HFF-Myc (cell line): Measurements from ENCODE around the gene REEP6.
"Not testable (repeated sequence)": the region's sequence is repeated elsewhere in the genome, so short reads cannot be mapped to it uniquely, and the experiment has no call there.

Experiments used
- DNase-seq: peaks from one replicate; pipeline ENCODE4 v3.0.0-alpha.2; 2011; ENCODE audit warnings: low read depth; ENCODE audit errors: extremely low read depth
- H3K4me3 ChIP-seq: replicated peaks from 2 replicates; pipeline ENCODE4 v1.5.1; 2011; ENCODE audit warnings: low read depth, mild to moderate bottlenecking, control low read depth, low read length
- CTCF ChIP-seq: IDR thresholded peaks from 2 replicates; pipeline ENCODE4 v1.5.1; 2012; ENCODE audit warnings: mild to moderate bottlenecking, low read depth, low read length, control low read depth; ENCODE audit errors: missing control alignments

Gene REEP6

GRCh38 chr19:1474765-1475351 is 16.1 kb upstream of the REEP6 start:
- no peak overlapping the region for H3K4me3 ChIP-seq
- TF ChIP-seq CTCF = no peak
- DNase-seq = no peak

GRCh38 chr19:1475751-1476437 is 15.1 kb upstream of the REEP6 start:
- TF ChIP-seq CTCF = no peak
- no peak for DNase-seq

GRCh38 chr19:1477056-1477455 is 13.9 kb upstream of the REEP6 start:
- not testable (repeated sequence) for H3K4me3 ChIP-seq, DNase-seq

More at GRCh38 chr19:1475751-1476437, 15.1 kb upstream of the REEP6 start:
- H3K4me3 ChIP-seq = no peak overlapping the region

- H3K4me3 ChIP-seq = peak within 1 kb of the TSS; percentile 84
- peak; percentile 68 for DNase-seq
- no peak for TF ChIP-seq CTCF
Observed at GRCh38 chr19:1478934-1479707, 11.9 kb upstream of the REEP6 start, which contains the start of gene C19orf25. TSS of gene C19orf25 (minus strand) at chr19:1479215. CDS start at chr19:1478903, 312 bp downstream.

GRCh38 chr19:1481224-1481892 is 9.6 kb upstream of the REEP6 start:
- no peak overlapping the region for H3K4me3 ChIP-seq
- no peak for DNase-seq
- no peak for TF ChIP-seq CTCF

- DNase-seq = no peak
- no peak for TF ChIP-seq CTCF
- no peak overlapping the region for H3K4me3 ChIP-seq
Observed at GRCh38 chr19:1481893-1482360, 9.1 kb upstream of the REEP6 start.
